ENCODE data around the gene REC8. TPM values are rescaled to one million over a fixed set of nuclear protein-coding genes. Genes with fewer than 3 reads are reported as not detected.

REC8 gene
- total and polyA plus RNA-seq, 2 of the 13 experiments (the other 11 are each of a cell fraction or from before 2014, with no cell fraction given): 3.4 to 14.7 TPM

DNA sequence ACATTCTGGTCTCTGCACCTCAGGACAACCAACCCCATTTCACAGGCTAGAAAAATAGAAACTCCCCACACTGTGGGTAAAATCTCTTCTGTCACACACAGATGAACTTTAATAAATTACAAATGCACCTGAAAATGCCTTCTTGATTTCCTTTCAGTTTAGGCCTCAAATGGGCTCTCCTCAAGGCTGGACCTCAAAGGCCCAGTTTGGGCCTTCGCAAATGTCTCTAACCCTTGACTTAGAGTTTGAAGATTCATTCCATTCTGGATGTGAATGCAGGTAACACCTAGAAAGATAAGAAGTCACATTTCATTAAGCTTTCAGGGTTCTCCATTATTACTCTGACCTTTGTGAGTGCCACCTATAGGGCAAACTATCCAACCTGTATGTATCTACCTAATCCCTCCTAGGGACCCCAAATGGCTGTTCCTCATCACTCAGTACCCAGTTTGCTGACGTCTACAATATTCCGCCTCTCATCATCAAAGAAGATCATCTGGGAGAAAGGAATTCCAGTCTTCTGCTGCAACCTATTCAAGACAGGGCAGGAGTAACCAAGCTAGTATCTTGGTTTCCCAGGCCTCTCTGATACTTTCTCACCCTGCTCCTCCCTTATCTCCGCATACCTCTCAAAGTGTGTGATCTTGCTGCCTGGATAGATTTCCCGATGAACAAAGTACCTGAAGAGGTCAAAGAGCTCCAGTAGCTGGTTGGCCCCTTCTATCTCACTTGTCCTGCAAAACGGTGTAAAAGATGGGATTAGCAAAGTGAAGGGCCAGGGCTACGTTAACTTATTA lies 42.2 kb downstream of the REC8 start (continued):
- TF ChIP-seq, protein P1, sequence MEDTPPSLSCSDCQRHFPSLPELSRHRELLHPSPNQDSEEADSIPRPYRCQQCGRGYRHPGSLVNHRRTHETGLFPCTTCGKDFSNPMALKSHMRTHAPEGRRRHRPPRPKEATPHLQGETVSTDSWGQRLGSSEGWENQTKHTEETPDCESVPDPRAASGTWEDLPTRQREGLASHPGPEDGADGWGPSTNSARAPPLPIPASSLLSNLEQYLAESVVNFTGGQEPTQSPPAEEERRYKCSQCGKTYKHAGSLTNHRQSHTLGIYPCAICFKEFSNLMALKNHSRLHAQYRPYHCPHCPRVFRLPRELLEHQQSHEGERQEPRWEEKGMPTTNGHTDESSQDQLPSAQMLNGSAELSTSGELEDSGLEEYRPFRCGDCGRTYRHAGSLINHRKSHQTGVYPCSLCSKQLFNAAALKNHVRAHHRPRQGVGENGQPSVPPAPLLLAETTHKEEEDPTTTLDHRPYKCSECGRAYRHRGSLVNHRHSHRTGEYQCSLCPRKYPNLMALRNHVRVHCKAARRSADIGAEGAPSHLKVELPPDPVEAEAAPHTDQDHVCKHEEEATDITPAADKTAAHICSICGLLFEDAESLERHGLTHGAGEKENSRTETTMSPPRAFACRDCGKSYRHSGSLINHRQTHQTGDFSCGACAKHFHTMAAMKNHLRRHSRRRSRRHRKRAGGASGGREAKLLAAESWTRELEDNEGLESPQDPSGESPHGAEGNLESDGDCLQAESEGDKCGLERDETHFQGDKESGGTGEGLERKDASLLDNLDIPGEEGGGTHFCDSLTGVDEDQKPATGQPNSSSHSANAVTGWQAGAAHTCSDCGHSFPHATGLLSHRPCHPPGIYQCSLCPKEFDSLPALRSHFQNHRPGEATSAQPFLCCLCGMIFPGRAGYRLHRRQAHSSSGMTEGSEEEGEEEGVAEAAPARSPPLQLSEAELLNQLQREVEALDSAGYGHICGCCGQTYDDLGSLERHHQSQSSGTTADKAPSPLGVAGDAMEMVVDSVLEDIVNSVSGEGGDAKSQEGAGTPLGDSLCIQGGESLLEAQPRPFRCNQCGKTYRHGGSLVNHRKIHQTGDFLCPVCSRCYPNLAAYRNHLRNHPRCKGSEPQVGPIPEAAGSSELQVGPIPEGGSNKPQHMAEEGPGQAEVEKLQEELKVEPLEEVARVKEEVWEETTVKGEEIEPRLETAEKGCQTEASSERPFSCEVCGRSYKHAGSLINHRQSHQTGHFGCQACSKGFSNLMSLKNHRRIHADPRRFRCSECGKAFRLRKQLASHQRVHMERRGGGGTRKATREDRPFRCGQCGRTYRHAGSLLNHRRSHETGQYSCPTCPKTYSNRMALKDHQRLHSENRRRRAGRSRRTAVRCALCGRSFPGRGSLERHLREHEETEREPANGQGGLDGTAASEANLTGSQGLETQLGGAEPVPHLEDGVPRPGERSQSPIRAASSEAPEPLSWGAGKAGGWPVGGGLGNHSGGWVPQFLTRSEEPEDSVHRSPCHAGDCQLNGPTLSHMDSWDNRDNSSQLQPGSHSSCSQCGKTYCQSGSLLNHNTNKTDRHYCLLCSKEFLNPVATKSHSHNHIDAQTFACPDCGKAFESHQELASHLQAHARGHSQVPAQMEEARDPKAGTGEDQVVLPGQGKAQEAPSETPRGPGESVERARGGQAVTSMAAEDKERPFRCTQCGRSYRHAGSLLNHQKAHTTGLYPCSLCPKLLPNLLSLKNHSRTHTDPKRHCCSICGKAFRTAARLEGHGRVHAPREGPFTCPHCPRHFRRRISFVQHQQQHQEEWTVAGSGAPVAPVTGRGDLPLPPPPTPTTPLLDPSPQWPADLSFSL (CRISPR knock-in tag; IDR thresholded peaks at IDR 0.05): peak; percentile 56; the same call in 1 of the 2 replicates
- TF ChIP-seq, protein P2, sequence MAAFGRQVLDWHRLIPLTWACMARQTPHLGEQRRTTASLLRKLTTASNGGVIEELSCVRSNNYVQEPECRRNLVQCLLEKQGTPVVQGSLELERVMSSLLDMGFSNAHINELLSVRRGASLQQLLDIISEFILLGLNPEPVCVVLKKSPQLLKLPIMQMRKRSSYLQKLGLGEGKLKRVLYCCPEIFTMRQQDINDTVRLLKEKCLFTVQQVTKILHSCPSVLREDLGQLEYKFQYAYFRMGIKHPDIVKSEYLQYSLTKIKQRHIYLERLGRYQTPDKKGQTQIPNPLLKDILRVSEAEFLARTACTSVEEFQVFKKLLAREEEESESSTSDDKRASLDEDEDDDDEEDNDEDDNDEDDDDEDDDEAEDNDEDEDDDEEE (CRISPR knock-in tag; IDR thresholded peaks at IDR 0.05): 0 out of 2 replicates have a peak, but pooled peaks have one; percentile 13
- TF ChIP-seq, protein P3, sequence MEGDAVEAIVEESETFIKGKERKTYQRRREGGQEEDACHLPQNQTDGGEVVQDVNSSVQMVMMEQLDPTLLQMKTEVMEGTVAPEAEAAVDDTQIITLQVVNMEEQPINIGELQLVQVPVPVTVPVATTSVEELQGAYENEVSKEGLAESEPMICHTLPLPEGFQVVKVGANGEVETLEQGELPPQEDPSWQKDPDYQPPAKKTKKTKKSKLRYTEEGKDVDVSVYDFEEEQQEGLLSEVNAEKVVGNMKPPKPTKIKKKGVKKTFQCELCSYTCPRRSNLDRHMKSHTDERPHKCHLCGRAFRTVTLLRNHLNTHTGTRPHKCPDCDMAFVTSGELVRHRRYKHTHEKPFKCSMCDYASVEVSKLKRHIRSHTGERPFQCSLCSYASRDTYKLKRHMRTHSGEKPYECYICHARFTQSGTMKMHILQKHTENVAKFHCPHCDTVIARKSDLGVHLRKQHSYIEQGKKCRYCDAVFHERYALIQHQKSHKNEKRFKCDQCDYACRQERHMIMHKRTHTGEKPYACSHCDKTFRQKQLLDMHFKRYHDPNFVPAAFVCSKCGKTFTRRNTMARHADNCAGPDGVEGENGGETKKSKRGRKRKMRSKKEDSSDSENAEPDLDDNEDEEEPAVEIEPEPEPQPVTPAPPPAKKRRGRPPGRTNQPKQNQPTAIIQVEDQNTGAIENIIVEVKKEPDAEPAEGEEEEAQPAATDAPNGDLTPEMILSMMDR (CRISPR knock-in tag; IDR thresholded peaks at IDR 0.05): peak; percentile 13; the same call in 1 of the 2 replicates
- TF ChIP-seq ZNF557 (CRISPR knock-in tag; IDR thresholded peaks at IDR 0.05) (no peak), ZNF616 (CRISPR knock-in tag; IDR thresholded peaks at IDR 0.05; ENCODE audit: low read depth) (no peak), MAFK (conservative IDR thresholded peaks at IDR 0.05 in 1 of 2, IDR thresholded peaks at IDR 0.05 in 1 of 2; ENCODE audit: low read length in 2 of 2) (peak in 1 of 2 experiments; percentile 47; a peak in 1 of 4 replicates), AHR (CRISPR knock-in tag; IDR thresholded peaks at IDR 0.05) (no peak)
- TF ChIP-seq, protein P4, sequence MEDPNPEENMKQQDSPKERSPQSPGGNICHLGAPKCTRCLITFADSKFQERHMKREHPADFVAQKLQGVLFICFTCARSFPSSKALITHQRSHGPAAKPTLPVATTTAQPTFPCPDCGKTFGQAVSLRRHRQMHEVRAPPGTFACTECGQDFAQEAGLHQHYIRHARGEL (CRISPR knock-in tag; IDR thresholded peaks at IDR 0.05): no peak
- TF ChIP-seq, protein P5, sequence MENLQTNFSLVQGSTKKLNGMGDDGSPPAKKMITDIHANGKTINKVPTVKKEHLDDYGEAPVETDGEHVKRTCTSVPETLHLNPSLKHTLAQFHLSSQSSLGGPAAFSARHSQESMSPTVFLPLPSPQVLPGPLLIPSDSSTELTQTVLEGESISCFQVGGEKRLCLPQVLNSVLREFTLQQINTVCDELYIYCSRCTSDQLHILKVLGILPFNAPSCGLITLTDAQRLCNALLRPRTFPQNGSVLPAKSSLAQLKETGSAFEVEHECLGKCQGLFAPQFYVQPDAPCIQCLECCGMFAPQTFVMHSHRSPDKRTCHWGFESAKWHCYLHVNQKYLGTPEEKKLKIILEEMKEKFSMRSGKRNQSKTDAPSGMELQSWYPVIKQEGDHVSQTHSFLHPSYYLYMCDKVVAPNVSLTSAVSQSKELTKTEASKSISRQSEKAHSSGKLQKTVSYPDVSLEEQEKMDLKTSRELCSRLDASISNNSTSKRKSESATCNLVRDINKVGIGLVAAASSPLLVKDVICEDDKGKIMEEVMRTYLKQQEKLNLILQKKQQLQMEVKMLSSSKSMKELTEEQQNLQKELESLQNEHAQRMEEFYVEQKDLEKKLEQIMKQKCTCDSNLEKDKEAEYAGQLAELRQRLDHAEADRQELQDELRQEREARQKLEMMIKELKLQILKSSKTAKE (CRISPR knock-in tag; IDR thresholded peaks at IDR 0.05; ENCODE audit: borderline replicate concordance): no peak
- TF ChIP-seq, protein P6, sequence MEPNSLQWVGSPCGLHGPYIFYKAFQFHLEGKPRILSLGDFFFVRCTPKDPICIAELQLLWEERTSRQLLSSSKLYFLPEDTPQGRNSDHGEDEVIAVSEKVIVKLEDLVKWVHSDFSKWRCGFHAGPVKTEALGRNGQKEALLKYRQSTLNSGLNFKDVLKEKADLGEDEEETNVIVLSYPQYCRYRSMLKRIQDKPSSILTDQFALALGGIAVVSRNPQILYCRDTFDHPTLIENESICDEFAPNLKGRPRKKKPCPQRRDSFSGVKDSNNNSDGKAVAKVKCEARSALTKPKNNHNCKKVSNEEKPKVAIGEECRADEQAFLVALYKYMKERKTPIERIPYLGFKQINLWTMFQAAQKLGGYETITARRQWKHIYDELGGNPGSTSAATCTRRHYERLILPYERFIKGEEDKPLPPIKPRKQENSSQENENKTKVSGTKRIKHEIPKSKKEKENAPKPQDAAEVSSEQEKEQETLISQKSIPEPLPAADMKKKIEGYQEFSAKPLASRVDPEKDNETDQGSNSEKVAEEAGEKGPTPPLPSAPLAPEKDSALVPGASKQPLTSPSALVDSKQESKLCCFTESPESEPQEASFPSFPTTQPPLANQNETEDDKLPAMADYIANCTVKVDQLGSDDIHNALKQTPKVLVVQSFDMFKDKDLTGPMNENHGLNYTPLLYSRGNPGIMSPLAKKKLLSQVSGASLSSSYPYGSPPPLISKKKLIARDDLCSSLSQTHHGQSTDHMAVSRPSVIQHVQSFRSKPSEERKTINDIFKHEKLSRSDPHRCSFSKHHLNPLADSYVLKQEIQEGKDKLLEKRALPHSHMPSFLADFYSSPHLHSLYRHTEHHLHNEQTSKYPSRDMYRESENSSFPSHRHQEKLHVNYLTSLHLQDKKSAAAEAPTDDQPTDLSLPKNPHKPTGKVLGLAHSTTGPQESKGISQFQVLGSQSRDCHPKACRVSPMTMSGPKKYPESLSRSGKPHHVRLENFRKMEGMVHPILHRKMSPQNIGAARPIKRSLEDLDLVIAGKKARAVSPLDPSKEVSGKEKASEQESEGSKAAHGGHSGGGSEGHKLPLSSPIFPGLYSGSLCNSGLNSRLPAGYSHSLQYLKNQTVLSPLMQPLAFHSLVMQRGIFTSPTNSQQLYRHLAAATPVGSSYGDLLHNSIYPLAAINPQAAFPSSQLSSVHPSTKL (CRISPR knock-in tag; IDR thresholded peaks at IDR 0.05): no peak

All from HepG2 (cell line).